ENCODE measurements around the gene ZNF664.
"Not testable (repeated sequence)": the region's sequence is repeated elsewhere in the genome, so short reads cannot be mapped to it uniquely, and the experiment has no call there.

ZNF664 gene

DNA sequence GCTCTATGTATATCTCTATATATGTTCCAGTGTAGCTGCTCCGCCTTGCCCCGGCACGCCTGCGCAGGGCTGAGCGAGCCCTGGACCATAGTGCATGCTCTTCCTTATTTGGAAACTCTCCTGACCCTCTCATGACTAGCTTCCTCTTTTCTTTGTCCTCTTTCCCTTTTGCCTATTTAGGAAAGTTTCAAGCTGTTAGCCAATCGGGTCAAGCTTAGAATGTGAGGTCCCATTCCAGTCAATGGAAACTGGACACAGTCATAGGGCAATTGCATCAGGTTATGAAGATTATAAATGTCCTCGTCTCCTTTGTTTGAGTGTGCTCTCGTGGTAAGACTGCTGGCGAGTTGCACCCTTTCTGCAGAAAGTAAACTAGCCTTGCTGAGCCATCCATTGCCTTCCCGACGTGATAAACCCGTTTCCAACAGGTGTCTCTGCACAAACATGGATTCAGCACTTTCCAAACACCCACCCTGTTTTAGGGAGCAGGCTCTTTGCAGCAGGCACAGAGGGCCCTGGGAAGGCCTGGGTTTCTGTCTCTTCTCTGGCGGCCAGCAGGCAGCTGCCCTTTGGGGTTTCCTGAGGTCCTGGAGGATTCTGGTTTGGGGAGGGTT lies 31.3 kb upstream of the ZNF664 start:
- DNase-seq (ENCODE audit: low spot score) = no peak

DNA sequence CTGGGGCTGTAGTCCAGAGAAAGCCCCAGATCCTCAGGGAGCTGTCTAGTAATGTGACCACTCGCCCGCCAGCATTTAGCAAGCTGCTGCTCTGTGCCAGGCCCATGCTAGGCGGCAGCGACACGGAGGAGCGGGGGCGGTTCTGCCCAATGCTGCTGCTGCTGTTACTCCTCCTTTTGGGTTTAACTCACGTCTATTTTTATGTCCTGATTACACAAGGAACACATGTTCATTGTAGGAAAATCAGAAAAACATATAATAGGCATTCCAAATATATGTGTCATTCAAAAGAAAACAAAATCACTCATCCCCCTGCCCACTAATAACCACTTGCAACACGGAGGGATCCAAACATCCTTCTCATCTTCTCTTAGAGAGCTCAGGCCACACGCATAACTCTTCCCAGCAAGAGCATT lies 30.8 kb upstream of the ZNF664 start:
- no peak for DNase-seq (ENCODE audit: low spot score)

DNA sequence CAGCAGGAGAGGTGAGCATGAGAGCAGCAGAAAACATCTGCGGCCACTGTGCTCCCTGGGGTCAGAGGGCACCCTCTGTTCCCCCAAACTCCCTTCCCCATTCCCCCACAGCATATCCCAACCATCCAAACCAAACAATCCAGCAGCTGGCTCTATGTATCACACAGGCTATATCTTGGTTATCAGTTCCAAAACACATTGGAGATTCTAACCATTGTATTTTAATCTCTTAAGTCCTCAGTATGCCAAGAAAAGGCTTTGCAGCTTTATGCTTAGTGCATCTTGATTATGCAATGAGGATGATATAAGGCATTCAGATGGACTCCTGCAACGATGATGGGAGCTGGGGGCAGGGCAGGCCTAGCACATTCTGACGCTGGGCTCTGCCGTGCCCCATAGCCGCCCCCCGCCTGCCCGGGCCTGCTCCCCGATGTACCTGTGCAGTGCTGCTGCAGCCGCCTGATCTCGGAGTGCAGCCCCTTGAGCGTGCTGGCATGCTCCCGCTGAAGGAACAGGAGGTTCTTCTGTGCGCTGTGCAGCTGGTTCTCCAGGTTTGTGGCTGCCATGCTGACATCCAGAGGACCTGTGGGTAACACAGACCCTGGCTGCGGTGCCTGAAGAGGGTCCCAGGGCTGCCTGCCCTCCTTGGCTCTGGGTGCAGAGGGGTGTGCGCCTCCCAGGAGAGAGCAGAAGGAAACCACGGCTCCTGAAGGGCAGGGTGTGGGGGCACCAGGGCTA lies 29.9 kb upstream of the ZNF664 start:
- no peak for DNase-seq (ENCODE audit: low spot score)

DNA sequence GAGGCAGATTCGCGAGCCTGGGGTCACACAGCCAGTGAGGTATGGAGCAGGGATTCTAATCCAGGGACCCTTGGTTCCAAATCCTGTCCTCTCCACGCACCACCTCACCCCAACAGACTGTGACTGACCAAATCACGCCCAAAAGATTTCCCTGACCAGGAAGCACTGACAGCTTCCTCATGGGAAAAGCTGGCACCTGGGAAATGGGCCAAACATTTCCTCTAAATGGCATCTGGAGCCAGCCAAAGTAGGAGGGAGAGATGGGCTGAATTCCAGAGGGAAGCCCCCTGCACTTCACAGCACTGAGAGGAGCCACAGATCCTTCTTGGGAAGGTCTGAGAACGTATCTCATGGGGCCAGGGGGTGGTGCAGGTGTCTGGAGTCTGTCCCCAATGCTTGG lies 29.2 kb upstream of the ZNF664 start:
- DNase-seq (ENCODE audit: low spot score) = no peak

DNA sequence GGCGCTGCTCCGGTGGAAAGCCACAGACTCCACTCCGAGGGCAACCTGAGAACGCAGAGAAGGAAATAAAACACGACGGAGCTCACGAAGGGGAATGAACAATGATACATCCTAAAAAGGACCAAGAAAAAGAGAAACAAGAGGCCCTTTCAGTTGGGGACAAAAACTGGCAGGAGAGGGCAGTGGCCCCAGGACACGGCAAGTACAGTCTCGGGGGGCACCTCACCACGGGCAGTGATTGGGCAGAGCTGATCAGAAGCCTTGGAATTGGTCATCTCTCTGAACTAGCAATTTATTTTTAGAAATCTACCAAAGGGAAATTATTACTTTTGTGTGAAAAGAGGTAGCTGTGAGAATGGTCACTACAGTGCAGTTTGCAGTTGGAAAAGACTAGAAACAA lies 28.3 kb upstream of the ZNF664 start:
- no peak for DNase-seq (ENCODE audit: low spot score)

DNA sequence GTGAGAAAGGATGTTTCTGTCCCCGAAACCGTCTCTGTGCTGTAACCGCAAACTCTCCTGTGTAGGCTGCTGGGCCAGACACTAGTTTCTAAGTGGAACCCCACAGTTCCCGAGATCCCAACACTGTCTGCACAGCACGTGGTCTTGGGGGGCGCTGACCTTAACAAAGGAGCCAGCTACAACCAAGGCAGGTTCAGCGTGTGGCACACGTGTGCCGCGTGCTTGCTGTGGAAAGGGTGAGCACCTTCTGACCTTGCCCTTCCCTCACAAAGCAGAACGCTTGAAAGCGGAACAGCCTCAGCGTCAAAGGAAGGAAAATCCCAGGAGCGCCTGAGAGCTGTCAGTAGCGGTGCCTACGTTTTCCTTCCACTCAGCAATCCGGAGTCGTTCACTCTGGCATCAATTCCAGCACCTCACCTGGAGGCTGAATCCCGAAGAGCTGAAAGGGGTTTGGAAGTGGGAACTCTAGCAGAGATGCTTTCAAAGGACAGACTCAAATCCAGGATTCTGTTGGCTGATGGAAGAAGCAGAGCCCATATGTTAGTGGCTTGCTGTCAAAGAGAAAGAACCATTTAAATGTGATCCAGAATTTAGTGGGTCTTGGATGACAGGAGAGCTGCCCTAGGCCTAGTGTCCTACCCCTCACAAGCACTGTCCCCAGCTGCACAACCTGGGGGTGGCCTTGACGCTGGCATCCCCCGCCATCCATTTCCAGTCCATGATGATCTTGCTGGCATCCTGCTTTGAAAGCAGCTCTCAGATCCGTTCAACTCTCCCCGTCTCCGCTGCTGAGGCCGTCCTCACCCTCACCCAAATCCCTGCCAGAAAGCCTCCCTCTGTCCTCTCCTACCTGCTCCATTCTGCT lies 27.5 kb upstream of the ZNF664 start:
- no peak for DNase-seq (ENCODE audit: low spot score)

DNA sequence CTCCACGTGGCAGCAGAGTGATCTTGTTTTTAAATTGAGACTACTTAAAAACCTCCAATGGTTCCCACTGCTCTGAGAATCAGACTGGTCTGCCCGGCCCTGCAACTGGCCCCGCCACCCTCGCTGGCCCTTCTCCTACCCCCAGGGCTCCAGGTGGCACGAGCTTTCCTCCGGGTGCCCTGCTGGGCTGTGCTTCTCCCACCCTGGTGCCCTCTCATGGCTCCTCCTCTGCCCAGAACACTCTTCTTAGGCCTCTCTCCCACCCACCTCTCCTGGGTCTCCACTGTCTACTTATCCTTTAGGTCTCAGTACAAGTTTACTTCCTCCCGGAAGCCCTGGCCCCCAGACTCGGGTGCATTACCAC lies 26.9 kb upstream of the ZNF664 start:
- no peak for DNase-seq (ENCODE audit: low spot score)

DNA sequence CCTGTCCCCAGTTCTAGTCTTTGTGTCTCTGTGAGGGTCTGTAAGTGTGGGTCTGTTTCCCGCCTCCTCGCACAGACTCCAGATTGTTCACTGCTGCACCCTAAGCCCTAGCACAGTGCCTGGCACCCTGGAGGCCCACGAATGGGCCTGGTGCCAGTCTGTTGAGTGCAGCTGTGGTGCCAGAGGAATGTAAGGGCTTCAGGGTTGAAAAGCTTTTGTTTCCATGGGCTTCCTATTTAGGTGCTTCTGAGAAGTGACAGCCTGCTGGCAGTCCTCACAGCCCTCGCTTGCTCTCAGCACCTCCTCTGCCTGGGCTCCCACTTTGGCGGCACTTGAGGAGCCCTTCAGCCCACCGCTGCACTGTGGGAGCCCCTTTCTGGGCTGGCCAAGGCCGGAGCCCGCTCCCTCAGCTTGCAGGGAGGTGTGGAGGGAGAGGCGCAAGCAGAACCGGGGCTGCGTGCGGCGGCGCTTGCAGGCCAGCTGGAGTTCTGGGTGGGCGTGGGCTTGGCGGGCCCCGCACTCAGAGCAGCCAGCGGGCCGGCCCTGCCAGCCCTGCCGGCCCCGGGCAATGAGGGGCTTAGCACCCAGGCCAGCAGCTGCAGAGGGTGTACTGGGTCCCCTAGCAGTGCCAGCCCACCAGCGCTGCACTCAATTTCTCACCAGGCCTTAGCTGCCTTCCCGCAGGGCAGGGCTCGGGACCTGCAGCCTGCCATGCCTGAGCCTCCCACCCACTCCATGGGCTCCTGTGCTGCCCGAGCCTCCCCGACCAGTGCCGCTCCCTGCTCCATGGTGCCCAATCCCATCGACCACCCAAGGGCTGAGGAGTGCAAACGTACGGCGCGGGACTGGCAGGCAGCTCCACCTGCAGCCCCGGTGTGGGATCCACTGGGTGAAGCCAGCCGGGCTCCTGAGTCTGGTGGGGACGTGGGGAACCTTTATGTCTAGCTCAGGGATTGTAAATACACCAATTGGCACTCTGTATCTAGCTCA lies 26.2 kb upstream of the ZNF664 start:
- DNase-seq (ENCODE audit: low spot score) = not testable (repeated sequence)

DNA sequence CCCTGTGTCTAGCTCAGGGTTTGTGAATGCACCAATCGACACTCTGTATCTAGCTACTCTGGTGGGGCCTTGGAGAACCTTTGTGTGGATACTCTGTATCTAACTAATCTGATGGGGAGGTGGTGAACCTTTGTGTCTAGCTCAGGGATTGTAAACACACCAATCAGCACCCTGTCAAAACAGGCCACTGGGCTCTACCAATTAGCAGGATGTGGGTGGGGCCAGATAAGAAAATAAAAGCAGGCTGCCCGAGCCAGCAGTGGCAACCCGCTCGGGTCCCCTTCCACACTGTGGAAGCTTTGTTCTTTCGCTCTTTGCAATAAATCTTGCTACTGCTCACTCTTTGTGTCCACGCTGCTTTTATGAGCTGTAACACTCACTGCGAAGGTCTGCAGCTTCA lies 25.5 kb upstream of the ZNF664 start:
- not testable (repeated sequence) for DNase-seq (ENCODE audit: low spot score)

DNA sequence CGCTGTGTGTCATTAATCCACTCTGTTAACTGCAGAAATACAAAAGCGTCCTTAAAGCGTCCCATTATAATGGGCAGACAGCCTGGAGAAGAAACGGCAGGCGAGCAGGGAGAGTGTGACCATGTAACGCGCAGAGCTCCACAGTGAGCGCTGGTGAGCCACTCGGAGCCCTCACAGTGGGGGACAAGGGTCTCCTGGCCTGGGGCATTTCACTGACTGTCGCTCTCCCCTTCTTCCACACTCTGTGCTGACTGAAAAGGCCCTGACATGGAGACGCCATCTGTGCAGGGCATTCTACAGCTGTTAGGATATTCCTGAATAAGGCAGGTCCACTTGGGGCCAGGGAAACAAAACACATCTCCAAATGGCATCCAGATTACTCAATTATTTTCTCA lies 24.6 kb upstream of the ZNF664 start:
- DNase-seq (ENCODE audit: low spot score) = no peak

DNA sequence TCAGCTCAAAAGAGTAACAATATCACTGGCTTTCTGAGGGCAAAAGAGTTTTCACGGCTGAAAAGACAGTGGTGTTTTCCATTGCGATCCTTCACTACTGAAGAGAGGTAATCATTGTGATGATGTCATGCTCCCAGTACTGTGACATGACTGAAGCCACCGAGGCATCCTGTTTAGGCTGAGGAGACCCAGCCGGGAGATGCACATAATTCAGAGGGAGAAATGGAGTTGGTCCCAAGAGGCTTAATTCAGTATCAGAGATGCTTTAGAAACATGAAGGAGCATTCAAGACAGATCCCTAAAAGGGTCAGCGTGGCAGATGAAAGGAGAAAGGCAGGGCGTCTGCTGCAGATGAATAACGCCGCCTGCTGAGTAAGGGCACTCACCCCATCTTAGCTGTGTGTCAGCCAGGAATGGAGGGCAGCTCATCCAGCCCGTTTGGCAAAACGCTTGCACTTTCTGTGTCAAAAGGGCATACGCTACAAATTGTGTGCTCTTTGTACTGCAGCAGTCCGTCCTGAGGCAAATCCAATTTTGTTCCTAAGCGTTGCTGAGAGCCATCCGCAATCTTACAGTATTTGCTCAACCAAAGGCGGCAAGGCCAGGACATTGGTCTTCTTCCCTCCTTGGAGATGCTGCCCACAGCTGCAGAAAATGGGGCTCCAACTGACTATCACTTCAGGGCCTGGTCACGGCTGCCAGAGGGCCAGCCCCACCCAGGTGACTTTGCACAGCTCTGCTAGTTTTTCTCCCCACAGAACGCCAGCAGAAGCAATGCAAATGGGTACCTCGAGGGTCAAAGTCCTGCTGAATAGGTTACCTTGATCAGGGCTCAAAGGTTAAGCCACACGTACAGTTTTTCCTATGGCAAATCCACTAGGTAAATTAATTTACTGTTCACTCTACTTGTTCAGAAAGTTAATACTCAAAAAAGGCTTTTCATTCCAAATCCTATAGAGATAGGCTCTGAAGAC lies 23.9 kb upstream of the ZNF664 start:
- DNase-seq (ENCODE audit: low spot score) = no peak

DNA sequence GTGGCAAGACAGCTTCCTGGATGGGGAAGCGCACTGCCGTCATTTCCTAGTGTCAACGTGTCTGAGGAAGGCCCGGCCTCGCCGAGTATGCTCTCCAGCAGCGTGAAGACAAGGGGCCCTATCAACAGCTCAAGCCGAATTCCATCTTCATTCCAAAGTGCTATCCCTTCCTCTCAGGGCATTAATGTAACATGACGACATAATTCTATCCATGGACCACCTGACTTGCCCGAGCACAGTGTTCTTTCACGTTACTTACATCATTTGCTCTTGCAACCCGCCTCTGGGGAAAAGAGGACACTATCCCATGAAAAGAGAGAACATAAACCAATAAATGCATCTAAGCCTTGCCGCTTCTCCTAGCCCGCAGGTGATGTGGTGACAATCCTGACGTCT lies 23.2 kb upstream of the ZNF664 start:
- no peak for DNase-seq (ENCODE audit: low spot score)

DNA sequence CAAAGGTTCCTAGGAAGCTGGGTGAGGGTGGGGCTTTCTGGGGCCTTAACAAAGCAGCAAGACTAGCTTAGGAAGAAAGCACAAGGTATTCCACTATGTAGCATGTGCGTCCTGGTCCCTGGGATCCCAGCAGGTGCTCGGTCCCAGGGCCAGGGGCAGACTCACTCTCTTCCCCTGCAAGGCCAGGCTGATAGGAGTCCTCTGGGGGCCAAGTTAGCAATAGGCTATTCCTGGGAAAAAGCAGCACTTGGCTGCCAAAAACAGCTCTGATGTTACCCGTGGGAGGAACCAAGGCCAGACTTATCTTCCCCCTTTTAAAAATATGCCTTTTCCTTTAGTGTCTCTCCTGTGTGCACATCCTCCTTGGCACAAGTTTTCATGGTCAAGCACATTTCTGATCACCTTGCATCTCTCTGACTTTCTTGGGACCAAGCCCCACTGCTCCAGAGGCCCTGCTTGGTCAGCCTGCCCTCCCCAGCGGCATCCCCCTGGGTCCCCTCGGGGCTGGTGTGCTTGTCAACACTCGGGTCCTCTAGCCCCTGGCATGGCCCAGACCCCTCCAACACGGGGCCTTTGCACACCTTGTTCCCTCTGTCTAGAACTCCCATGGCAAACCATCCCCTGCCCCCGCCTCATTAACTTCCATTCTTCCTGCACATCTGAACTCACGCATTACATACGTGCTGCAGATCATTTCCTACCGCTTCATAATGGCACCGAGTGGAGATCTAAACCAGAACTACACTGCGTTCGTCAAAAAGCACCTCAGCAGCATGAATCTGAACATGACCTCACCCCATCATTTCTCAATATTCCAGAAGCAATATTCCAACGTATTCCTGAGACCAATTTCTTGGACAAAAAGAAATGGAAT lies 22.3 kb upstream of the ZNF664 start:
- no peak for DNase-seq (ENCODE audit: low spot score)

DNA sequence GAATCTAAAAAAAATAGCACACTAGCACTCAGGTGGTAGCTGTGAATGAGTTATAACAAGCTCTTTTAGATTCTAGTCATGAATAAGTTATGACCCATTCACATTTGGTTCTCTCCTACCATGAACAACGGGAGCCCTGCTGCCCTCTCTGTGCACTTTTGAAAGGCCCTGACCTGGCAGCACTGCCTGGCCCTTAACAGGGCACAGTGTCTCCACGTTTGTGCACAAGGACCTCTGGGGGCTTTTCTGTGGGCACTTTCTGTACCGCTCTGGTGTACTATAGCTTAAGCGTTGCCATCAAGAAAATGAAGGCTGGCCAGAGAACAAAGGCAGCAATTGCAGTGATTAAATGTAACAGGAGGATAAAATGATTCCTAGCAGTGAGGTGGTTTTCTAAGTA lies 21.5 kb upstream of the ZNF664 start:
- no peak for DNase-seq (ENCODE audit: low spot score)

DNA sequence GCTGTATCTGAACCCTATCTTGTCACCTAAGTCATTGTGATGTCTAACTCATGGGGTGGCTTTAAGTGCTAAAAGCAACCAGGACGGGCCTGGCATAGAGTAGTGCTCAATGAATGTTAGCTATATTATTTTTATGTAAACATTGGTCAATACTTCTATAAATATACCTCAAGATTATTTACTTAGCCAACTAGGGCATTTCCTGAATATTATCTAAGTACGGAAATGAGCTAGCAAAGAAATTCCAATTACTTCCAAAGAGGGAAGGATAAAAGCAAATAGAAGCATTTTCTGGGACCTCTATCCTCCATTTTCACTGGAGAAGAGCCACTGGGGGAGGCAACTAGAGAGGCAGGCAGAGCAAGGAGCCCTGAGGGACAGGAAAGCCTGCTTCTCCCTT lies 21.0 kb upstream of the ZNF664 start:
- DNase-seq (ENCODE audit: low spot score) = no peak

DNA sequence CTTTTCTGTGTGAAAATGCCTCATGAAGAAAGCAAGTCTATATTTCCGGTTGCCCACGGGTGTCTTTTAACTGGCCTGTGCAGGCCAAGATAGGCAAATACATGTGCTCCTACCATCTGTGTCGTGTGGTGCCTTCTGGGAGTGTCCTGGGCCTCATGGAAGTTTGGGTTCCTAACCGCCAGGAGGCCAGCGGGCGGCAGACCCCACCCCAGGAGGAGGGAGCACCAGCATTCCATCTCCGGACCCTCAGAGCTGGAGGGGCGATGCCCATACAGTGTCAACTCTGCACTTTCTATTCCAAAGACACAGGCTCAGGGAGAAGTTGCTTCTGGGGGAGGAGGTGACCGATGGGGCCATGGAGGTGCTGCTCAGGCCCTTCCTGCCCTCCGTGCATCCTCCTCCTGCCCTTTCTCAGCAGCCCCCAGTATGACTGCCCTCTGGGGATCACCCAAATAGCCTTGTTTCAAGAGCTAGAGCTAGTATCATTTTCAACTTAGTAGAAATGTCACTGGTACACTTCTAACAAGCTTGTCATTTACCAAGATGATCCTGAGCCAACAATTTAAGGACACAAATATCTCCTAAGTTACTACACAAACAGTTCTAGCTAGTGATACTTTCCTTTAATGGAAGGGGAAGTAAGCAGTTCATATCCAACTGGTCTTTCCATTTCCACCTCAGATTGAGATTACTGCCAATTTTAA lies 18.2 kb upstream of the ZNF664 start:
- no peak for DNase-seq (ENCODE audit: low spot score)

DNA sequence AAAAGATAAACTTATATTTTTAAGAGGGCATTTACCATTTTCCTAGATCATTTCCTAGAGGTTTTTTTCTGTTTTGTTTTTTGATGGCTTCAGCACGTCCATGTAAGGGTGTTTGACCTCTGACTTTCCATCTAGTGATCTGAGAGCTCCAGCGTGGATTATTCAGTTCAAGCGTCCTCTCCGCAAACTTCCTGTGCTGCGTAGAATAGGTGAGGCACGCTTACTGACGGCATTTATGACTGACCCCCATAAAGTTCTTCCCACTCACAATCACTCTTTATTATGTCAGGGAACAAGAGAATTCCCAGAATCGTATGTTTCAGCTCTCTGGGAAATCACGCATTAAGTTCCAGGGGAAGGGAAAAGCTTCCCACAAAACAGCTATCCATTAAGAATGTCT lies 16.8 kb upstream of the ZNF664 start:
- no peak for DNase-seq (ENCODE audit: low spot score)

DNA sequence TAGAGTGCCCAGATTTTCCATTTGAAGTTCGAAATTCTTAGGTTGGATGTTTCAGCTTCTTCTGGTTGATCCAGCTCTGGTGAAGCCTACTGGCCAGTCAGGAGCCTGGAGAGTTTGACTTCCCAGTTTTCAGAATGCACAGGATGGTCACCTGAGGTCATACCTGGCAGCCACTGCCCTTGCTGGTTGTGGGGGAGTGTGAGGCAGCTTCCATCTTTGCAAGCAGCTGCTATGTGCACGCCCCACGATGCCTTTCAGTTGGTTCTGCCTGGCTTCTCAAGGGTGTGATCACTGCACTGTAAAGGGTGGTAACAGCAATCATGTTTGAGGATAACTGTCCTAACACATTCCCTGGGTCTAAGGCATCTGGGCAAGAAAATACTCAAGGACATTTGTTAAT lies 15.8 kb upstream of the ZNF664 start:
- no peak for DNase-seq (ENCODE audit: low spot score)

DNA sequence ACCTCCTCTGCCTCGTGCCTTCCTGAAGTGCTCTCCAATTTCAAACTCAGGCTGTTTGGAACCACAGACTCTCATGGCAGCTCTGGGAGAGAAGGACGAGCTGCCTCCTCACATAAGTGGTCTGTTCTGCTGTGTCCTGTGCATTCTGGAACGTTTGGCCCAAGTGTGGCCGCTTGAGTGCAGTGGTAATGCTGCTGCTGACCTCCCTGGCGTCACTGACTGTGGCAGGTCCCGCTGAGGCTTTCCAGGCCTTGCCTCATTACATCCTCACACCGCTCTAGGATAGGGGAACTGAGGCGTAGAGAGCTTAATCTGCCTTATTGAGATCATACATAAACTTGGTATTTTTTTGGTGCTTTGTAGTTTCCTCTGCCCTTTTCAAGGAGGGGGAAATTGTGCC lies 14.6 kb upstream of the ZNF664 start:
- no peak for DNase-seq (ENCODE audit: low spot score)
